VCaP (cell line): ENCODE data around the gene MIPEP.

ENCODE experiments used
- H3K27ac ChIP-seq: fragments of 450-650 bp; 2 replicates; pipeline ENCODE4 v1.5.1; 2017
- TF ChIP-seq, protein P1 (sequence below): fragments of 450-650 bp; conservative IDR thresholded peaks from 2 replicates; pipeline ENCODE4 v1.5.1; 2017; ENCODE audit warnings: mild to moderate bottlenecking, moderate library complexity

The MIPEP gene

DNA sequence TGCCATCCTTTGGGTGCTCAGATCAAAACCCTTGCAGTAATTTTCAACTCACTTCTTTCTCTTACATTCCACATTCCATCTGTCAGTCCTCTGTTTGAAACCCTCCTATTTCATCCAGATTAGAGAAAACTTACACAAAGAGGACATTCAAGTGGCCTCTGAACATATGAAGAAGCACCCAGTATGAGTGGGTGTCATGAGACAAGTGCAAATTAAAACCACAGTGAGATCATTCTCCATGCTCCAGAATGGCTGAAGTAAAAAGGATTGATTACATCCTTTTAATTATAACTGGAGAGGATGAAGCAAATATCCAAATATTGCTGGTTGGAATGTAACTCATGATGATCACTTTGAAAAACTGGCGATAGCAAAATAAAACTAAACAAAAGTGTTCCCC, 96.5 kb downstream of the MIPEP start:
- TF ChIP-seq, protein P1, sequence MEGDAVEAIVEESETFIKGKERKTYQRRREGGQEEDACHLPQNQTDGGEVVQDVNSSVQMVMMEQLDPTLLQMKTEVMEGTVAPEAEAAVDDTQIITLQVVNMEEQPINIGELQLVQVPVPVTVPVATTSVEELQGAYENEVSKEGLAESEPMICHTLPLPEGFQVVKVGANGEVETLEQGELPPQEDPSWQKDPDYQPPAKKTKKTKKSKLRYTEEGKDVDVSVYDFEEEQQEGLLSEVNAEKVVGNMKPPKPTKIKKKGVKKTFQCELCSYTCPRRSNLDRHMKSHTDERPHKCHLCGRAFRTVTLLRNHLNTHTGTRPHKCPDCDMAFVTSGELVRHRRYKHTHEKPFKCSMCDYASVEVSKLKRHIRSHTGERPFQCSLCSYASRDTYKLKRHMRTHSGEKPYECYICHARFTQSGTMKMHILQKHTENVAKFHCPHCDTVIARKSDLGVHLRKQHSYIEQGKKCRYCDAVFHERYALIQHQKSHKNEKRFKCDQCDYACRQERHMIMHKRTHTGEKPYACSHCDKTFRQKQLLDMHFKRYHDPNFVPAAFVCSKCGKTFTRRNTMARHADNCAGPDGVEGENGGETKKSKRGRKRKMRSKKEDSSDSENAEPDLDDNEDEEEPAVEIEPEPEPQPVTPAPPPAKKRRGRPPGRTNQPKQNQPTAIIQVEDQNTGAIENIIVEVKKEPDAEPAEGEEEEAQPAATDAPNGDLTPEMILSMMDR: no peak
- H3K27ac ChIP-seq: no peak overlapping the region

DNA sequence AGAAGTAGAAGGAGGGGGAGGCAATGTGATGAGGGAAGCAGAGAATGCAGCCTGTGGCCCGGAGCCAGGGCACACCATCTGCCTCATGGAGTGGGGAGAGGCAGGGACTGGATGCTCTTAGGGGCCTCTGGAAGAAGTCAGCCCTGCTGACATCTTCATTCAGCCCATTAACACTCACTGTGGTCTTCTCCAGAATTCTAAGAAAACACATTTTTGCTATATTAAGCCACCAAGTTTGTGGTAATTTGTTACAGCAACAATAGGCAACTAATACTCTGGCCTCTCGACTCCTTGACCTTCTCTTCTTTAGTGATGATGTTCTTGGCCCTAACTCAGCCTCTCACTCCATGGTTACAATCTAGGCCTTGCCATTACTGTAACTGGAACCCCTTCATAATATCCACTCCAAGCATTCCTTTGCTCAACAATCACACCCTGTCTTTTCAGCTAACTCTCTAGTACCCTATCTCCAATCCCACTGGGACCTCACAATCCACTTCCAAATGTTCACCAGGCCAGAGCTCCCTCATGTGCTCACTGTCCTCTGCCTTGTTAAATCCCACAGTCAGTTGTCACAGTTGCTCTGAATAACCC, 98.5 kb downstream of the MIPEP start:
- no peak overlapping the region for H3K27ac ChIP-seq
- TF ChIP-seq, protein P1: no peak

DNA sequence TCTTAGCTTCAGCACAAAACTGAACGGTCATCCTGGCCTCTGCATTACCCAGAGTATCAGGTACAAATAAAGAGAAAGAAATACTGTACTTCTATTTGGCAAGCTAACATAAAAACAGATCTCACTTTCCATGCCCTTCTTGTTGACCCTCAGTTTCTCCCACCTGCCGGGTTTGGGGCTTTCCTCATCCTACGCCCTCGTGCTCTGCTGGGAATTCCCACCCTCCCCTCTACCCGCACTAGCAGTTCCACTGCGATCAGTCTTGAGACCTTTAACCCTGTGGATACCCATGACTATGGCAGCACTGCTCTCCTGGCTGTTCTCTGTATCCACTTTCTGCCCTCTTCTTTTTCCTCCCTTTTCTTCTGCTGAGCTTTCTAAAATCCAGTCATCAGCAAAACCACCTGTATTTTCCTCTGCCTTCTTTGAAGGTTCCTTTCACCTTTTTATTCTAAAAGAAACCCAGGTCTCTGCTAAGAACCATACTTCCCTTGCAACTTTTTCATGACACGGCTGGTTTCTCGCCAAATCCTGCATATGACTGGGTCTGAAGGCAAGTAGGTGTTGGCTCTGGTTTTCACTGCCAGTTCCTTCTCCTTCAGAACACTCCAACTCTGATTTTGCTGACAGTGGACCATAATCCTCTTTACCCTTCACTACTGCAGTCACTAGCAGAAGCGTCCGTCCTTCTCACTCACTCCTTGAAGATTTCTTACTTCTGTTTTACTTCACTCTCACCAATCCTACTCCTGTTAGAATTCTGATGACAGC, 99.4 kb downstream of the MIPEP start:
- TF ChIP-seq, protein P1: no peak
- no peak overlapping the region for H3K27ac ChIP-seq

DNA sequence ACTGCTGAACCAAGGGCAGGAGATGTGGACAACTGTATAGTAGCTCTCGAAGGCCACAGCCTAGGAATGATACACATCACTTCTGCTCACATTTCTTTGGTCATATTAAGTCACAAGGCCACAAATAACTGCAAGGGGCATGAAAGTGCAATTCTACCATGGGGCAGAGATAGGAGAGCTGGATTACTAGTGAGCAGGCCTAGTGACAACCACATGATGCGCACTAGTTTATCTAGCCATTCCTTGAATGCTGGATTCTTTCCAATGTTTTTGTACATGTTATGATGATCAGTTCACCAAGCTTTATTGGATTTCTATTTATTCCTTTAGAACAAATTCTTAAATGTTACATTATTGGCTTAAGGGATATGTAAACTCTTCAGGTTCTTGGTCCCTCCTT, 100.7 kb downstream of the MIPEP start:
- TF ChIP-seq, protein P1: no peak
- H3K27ac ChIP-seq: no peak overlapping the region

DNA sequence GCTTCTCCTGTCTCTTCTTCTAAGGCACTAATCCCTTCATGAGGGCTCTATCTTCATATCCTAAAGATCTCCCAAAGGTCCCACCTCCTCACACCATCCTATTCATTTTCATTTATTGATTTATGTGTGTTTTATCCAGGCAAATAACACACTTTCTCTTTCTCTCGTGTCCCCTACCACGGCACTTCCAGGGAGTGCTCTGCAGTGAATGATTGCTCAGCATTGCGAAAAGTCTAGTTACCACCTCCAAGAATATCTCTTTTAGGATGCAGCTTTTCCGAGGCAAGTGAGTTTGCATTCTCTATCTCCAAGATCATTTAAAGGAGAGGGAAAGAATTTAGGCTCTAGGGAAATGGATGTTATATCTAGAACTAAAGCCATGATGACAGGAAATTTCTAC, 101.7 kb downstream of the MIPEP start:
- no peak overlapping the region for H3K27ac ChIP-seq
- TF ChIP-seq, protein P1: no peak

DNA sequence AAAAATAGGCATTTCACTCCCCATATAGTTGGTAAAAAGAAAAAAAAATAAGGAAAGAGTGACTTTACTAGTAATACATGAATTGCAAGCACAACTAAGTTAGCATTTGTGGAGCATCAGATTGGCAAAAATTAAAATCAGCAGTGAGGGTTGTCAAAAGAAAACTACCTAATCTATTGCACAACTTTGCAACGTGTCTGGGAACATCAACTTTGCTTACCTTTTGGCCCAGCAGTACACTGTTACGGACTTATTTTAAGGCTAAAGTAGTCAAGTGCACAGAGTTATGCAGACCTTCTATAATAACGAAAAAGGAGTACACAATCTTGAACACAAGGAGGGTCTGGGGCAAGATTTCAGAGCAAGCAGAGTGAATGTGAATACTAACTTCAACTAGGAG, 102.6 kb downstream of the MIPEP start:
- no peak overlapping the region for H3K27ac ChIP-seq
- TF ChIP-seq, protein P1: no peak

DNA sequence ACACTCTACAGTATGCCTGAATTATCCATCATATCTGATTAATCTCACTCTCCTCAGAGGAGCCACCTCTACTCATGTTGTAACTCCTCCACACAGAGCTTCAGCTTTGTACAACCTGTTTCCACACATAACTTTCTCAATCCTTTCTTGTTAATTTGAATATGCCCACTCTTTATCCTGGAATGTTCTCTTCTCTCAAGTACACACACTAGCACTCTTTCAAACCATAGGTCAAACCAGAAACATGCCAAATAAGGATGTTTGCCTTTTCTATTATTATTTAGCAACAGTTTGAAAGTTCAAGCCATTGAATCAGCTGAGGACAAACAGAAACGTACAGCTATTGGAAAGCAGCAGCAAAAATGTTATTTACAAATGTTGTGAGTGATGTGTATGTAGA, 110.3 kb downstream of the MIPEP start:
- no peak overlapping the region for H3K27ac ChIP-seq
- TF ChIP-seq, protein P1: no peak
